HG03378 (cell line): ENCODE results near the gene PYDC2.
A peak's percentile ranks its signal among the peaks of the same experiment; 100 is the strongest.

ENCODE experiments used
- ATAC-seq: cut with Tn5 transposase; IDR thresholded peaks from one replicate; pipeline ENCODE4 v1.9.1; 2021; ENCODE audit warnings: mild to moderate bottlenecking, moderate library complexity; ENCODE audit not compliant: unreplicated experiment

The PYDC2 gene

GRCh38 chr3:191461113-191461595 is at the start of gene PYDC2:
TSS of gene PYDC2 (plus strand) at chr3:191461163. CDS start at chr3:191461163, 0 bp downstream.
- ATAC-seq, result no peak

DNA sequence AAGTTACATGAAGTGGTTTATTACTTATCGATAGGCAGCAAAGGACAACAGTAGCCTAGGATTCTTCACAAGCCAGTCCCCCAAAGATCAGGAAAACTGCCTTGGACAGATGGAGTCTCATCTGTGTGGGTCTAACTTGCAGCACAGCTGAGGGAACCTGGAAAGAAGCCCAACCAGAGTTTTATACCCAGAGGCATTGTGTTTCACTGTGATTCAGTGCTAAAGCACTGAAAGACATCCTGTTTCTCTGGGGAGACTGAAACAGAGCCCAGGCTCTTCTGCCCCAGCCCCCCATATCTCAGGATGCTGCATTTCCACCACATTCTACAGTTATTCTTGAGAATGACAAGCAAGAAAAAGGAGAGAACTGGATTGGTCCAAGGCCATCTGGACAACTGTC is 48.2 kb upstream of the PYDC2 start:
- ATAC-seq, result no peak

DNA sequence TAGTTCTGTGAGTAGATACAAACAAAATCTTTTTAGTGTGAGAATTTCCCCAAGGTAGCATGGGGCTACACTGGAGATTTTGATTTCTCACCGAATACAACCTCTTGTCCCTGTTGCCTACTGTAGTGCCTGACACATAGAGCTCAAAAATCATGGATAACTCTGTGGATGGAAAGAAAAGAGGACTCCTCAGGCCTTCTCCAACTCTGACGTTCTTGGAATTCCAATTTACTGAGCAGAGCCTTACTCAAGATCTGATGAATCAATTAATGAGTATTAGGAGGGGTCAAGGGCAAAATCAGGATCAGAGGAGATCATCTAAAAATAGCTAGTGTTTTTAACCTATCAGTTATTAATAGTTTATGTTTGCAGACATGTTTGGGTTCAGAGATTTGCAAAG is 46.7 kb upstream of the PYDC2 start:
- ATAC-seq, result no peak

DNA sequence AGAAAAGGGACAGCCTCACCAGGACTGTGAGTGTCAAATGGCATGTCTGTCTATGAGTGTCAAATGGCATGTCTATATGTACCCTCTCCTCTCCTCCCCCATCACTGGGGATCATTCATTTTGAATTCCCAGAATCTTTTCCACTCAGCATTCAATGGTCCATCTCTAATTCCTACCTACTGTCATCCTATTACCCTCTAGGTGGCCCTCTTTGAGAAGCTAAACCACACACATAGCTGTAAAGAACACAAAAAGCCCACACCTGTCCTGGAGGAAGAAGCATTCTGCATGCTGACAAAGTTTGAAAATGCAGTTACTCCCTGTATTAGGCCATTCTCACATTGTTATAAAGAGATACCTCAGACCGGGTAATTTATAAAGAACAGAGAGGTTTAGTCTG is 46.2 kb upstream of the PYDC2 start:
- no peak for ATAC-seq

- no peak for ATAC-seq
These were observed 45.4 kb upstream of the PYDC2 start for GRCh38 chr3:191415566-191415965.

DNA sequence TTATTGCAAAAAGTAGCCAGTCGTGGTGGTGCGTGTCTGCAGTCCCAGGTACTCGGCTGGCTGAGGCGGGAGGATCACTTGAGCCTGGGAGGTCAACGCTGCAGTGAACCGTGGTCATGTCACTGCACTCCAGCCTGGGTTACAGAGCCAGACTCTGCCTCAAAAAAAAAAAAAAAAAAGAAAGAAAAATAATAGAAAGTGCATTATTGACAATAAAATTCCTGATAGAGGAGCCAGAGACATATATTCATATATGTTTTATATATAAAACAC is 43.6 kb upstream of the PYDC2 start:
- no peak for ATAC-seq

GRCh38 chr3:191420771-191421170 is 40.2 kb upstream of the PYDC2 start:
- no peak for ATAC-seq

DNA sequence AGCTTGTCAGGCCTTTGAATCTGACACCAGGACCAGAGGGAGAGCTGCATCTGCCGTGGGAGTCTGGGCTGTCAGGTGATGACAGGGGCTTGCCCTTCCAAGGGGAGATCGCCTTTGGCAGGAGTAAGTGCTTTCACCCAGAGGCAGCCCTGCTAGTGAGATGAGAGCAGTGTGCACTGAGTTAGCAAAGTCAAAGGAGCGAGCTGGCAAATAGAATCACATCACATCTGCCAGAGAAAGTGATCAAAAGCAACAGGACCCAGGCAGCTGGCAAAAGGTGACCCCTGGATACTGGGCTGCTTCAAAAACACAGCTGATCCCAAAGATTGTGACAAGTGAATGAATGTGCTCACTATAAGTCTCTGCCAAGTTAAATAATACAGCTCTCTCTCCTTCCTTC is 36.1 kb upstream of the PYDC2 start:
- ATAC-seq, result no peak

- ATAC-seq, result no peak
These were observed 35.6 kb upstream of the PYDC2 start for GRCh38 chr3:191425322-191425734.

- ATAC-seq, result no peak
These were observed 34.7 kb upstream of the PYDC2 start for GRCh38 chr3:191426311-191426710.

DNA sequence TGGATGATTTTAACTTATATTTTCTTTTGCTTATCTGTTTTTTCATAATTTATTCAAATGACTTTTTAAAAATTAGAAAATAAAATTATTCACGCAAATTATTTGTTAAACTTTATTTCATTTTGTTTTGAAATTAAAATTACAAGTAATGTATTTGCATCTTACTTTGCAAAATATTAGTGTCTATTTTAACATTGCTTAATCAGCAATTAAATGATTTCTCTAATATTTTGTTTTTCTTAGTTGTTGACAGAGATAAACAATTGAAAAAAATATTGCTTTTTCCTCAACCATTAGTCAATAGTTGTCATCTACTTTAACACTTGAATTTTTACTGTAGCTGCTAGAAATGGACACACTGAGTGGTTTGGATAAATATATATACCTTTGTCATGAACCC is 32.8 kb upstream of the PYDC2 start:
- no peak for ATAC-seq

DNA sequence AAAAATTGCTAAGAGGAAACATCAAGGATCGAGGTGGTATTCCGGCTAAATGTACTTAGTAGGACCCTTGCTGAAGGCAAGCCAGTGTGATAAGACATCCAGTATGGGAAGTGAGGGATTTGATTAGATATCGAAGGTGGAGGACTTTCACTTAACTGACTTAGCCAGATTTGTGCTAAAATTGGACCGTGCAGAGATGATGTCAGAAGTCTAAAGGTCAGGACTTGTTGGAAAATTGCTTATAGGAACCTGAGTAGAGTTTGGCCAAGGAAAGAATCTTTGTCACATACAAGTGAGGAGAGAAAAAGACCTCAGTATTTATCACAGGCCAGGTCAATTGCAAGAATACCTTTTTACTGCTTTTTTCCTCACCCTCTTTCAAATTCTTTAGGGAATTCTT is 30.9 kb upstream of the PYDC2 start:
- ATAC-seq, result no peak

GRCh38 chr3:191431160-191431822 is 29.7 kb upstream of the PYDC2 start:
- no peak for ATAC-seq

- ATAC-seq, result no peak
These were observed 28.8 kb upstream of the PYDC2 start for GRCh38 chr3:191432162-191432561.

- ATAC-seq, result no peak
These were observed 26.9 kb upstream of the PYDC2 start for GRCh38 chr3:191434024-191434423.

- ATAC-seq, result no peak
These were observed 25.0 kb upstream of the PYDC2 start for GRCh38 chr3:191435981-191436380.

GRCh38 chr3:191438150-191438814 is 22.7 kb upstream of the PYDC2 start:
- ATAC-seq, result no peak

GRCh38 chr3:191440532-191440931 is 20.4 kb upstream of the PYDC2 start:
- no peak for ATAC-seq

DNA sequence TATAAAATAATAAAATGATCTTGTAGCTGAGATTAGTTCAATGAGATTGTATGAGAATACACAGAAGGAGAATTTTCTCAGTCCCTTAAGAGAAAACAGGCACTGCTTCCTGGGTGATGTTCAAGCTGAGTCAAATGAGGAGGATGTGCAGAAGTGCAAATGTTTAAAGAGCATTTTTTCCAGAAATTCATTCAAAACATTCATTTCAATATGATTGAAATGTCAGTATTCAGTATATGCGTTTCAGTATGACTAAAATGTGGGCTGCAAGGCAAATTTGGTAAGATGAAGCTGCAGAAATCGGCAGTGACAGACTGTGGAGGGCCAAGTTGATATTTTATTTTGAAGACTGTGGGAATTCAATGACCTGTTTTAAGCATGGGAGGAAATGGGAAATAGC is 19.3 kb upstream of the PYDC2 start:
- no peak for ATAC-seq

GRCh38 chr3:191444569-191444968 is 16.4 kb upstream of the PYDC2 start:
- no peak for ATAC-seq

DNA sequence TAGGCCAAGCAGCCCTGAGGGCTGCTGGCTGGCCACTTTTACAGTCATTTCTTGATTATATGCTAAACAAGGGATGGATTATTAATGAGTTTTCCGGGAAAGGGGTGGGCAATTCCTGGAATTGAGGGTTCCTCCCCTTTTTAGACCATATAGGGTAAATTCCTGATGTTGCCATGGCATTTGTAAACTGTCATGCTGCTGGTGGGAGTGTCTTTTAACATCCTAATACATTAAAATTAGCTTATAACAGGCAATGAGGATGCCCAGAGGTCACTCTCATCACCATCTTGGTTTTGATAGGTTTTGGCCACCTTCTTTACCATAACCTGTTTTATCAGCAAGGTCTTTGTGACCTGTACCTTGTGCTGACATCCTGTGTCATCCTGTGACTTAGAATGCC is 11.7 kb upstream of the PYDC2 start:
- ATAC-seq, result no peak

DNA sequence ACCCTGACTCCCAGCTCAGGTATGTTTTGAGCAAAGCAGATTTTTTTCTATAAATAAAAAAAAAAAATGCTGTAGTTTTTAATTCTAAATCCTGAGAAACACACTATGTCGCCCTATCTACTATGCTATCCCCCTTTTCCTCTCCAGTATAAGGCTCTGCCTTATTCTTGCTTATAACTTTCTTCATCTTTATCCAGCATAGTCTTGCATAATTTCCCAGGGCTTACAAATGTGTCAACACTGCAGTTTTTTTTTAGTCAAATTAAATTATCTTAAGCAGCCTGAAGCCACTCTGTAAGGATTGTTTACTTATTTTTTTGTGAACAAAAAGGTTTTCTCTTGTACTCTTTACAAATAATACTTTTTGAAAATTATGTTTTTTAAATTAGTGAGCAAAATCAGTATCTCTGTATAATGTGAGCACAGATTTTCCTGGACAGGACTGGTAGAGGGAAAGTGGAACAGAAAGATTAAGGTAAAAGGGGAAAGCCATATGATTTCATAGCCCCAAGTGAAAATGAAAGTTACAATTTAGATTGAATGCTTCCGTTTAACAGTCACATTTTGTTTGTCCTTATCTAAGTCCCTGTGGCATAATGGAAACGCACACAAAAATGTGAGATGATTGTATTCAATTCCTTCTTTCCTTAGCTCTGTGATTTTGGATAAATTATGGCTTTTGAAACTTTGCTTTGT is 5.6 kb upstream of the PYDC2 start:
- peak; percentile 81 for ATAC-seq
